Parathyroid adenoma (tissue), 2 donors: ENCODE data around the gene UNK.

Source experiments
- H2AFZ ChIP-seq: fragments of 300-600 bp; sonication (generic); one replicate; pipeline ENCODE4 v1.7.0; 2017; ENCODE audit warnings: antibody characterized with exemption, mild to moderate bottlenecking
- H3K27ac ChIP-seq: fragments of 300-600 bp; sonication (generic); one replicate; pipeline ENCODE4 v1.7.0; 2017
- H3K27me3 ChIP-seq: fragments of 300-600 bp; sonication (generic); one replicate; pipeline ENCODE4 v1.7.0; 2017; ENCODE audit warnings: low read length; ENCODE audit not compliant: control insufficient read depth, insufficient read depth
- H3K36me3 ChIP-seq: fragments of 300-600 bp; sonication (generic); one replicate; pipeline ENCODE4 v1.7.0; 2017; ENCODE audit warnings: low read length; ENCODE audit not compliant: control insufficient read depth, insufficient read depth
- H3K4me1 ChIP-seq: fragments of 300-600 bp; sonication (generic); one replicate; pipeline ENCODE4 v1.7.0; 2017; ENCODE audit warnings: control low read depth
- H3K4me2 ChIP-seq: fragments of 300-600 bp; sonication (generic); one replicate; pipeline ENCODE4 v1.7.0; 2017; ENCODE audit warnings: low read length
- H3K4me3 ChIP-seq: fragments of 300-600 bp; sonication (generic); one replicate; pipeline ENCODE4 v1.7.0; 2017; ENCODE audit warnings: low read depth, low read length
- H3K79me2 ChIP-seq: fragments of 300-600 bp; sonication (generic); one replicate; pipeline ENCODE4 v1.7.0; 2017; ENCODE audit warnings: control low read depth
- H3K9ac ChIP-seq: fragments of 300-600 bp; sonication (generic); one replicate; pipeline ENCODE4 v1.7.0; 2017; ENCODE audit warnings: mild to moderate bottlenecking
- H3K9me3 ChIP-seq: fragments of 300-600 bp; sonication (generic); one replicate; pipeline ENCODE4 v1.7.0; 2017; ENCODE audit warnings: low read length; ENCODE audit not compliant: control insufficient read depth
- CTCF ChIP-seq: fragments of 300-600 bp; sonication (generic); IDR thresholded peaks from one replicate; pipeline ENCODE4 v1.7.0; 2017; ENCODE audit warnings: antibody characterized with exemption, mild to moderate bottlenecking
- donor health status: primary hyperparathyroidism.

The UNK gene

GRCh38 chr17:75835654-75835987 lies 51.0 kb downstream of the UNK start:
- Histone ChIP-seq H3K9ac (no peak overlapping the region), H3K9me3 (no peaks in the 10 kb centered on the region), H3K4me2 (no peak overlapping the region), H3K79me2 (no peaks in the 10 kb centered on the region), H3K4me1 (no peaks in the 10 kb centered on the region), H3K27ac (no peak overlapping the region), H3K4me3 (no peak overlapping the region), H3K36me3 (no peaks in the 10 kb centered on the region), H2AFZ (no peak overlapping the region), H3K27me3 (no peaks in the 10 kb centered on the region)
- no peak for TF ChIP-seq CTCF

GRCh38 chr17:75836605-75837004 lies 52.0 kb downstream of the UNK start:
- Histone ChIP-seq H3K4me1 (no peaks in the 10 kb centered on the region), H2AFZ (no peak overlapping the region), H3K4me3 (no peak overlapping the region), H3K27me3 (no peaks in the 10 kb centered on the region), H3K36me3 (no peaks in the 10 kb centered on the region), H3K9me3 (no peaks in the 10 kb centered on the region), H3K79me2 (no peaks in the 10 kb centered on the region), H3K27ac (no peak overlapping the region), H3K4me2 (no peak overlapping the region), H3K9ac (no peak overlapping the region)
- TF ChIP-seq CTCF = no peak

- Histone ChIP-seq H3K9me3 (no peaks in the 10 kb centered on the region), H3K79me2 (no peaks in the 10 kb centered on the region), H3K4me1 (no peaks in the 10 kb centered on the region), H3K27me3 (no peaks in the 10 kb centered on the region), H3K9ac (no peak overlapping the region), H3K4me2 (no peak overlapping the region), H3K4me3 (no peak overlapping the region), H3K27ac (no peak overlapping the region), H3K36me3 (no peaks in the 10 kb centered on the region), H2AFZ (no peak overlapping the region)
- no peak for TF ChIP-seq CTCF
These were observed 53.3 kb downstream of the UNK start for GRCh38 chr17:75837899-75838298.

- TF ChIP-seq CTCF = no peak
- no peaks in the 10 kb centered on the region for H3K36me3 ChIP-seq
These were observed 53.8 kb downstream of the UNK start for GRCh38 chr17:75838410-75838809.

GRCh38 chr17:75839942-75840798 lies 55.6 kb downstream of the UNK start:
- TF ChIP-seq CTCF = no peak

More at GRCh38 chr17:75838410-75838809, 53.8 kb downstream of the UNK start:
- no peaks in the 10 kb centered on the region for H3K9me3 ChIP-seq
- no peaks in the 10 kb centered on the region for H3K4me1 ChIP-seq
- no peak overlapping the region for H2AFZ ChIP-seq
- no peaks in the 10 kb centered on the region for H3K27me3 ChIP-seq
- H3K4me2 ChIP-seq = no peak overlapping the region
- H3K79me2 ChIP-seq = no peaks in the 10 kb centered on the region
- no peak overlapping the region for H3K9ac ChIP-seq
- H3K4me3 ChIP-seq = no peak overlapping the region
- no peak overlapping the region for H3K27ac ChIP-seq

More at GRCh38 chr17:75839942-75840798, 55.6 kb downstream of the UNK start:
- Histone ChIP-seq H3K27ac (no peak overlapping the region), H3K9me3 (no peaks in the 10 kb centered on the region), H2AFZ (no peak overlapping the region), H3K79me2 (no peaks in the 10 kb centered on the region), H3K4me3 (no peak overlapping the region), H3K36me3 (no peaks in the 10 kb centered on the region), H3K27me3 (no peaks in the 10 kb centered on the region), H3K4me2 (no peak overlapping the region), H3K9ac (no peak overlapping the region), H3K4me1 (peaks cover 4% of the 10 kb centered on the region)
